OCI-LY3 (cell line): Measurements from ENCODE around the gene CELA2A.
"Not testable (repeated sequence)": the region's sequence is repeated elsewhere in the genome, so short reads cannot be mapped to it uniquely, and the experiment has no call there.

ENCODE experiments used
- EZH2phosphoT487 ChIP-seq: fragments of 200-600 bp; shearing (Covaris generic); IDR thresholded peaks from 2 replicates; pipeline ENCODE4 v1.6.1; 2018; ENCODE audit warnings: antibody characterized with exemption, mixed run types, low read depth
- TF ChIP-seq, protein P1 (sequence below): fragments of 200-600, 300-600 bp; sonication (generic); IDR thresholded peaks from 2 replicates; pipeline ENCODE4 v1.5.1; 2014; ENCODE audit warnings: antibody characterized with exemption, low read length, low read depth

GRCh38 chr1:15521206-15521906 is 64.8 kb downstream of the CELA2A start:
- TF ChIP-seq, protein P1, sequence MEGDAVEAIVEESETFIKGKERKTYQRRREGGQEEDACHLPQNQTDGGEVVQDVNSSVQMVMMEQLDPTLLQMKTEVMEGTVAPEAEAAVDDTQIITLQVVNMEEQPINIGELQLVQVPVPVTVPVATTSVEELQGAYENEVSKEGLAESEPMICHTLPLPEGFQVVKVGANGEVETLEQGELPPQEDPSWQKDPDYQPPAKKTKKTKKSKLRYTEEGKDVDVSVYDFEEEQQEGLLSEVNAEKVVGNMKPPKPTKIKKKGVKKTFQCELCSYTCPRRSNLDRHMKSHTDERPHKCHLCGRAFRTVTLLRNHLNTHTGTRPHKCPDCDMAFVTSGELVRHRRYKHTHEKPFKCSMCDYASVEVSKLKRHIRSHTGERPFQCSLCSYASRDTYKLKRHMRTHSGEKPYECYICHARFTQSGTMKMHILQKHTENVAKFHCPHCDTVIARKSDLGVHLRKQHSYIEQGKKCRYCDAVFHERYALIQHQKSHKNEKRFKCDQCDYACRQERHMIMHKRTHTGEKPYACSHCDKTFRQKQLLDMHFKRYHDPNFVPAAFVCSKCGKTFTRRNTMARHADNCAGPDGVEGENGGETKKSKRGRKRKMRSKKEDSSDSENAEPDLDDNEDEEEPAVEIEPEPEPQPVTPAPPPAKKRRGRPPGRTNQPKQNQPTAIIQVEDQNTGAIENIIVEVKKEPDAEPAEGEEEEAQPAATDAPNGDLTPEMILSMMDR, result not testable (repeated sequence)
- TF ChIP-seq EZH2phosphoT487, result not testable (repeated sequence)
